NCI-H345 (cell line): Measurements from ENCODE around the gene TYMS.

Source experiments
- DNase-seq: peaks from one replicate; lab custom pipeline; 2025; lab: John Stamatoyannopoulos, UW

Gene TYMS

GRCh38 chr18:647304-647703, 10.1 kb upstream of the TYMS start:
- no peak for DNase-seq

- no peak for DNase-seq
These were observed 8.1 kb upstream of the TYMS start for GRCh38 chr18:649341-649740.

GRCh38 chr18:650428-650858, 7.0 kb upstream of the TYMS start:
- DNase-seq, result no peak

- no peak for DNase-seq
These were observed 5.3 kb upstream of the TYMS start for GRCh38 chr18:652131-652530.

- DNase-seq, result no peak
These were observed 3.9 kb upstream of the TYMS start for GRCh38 chr18:653512-653911.

GRCh38 chr18:654601-655000, 2.9 kb upstream of the TYMS start:
- DNase-seq, result no peak

- no peak for DNase-seq
These were observed 2.0 kb upstream of the TYMS start for GRCh38 chr18:655445-655844.

- DNase-seq, result peak; percentile 94
These were observed 821 bp downstream of the TYMS start for GRCh38 chr18:658001-658946.

GRCh38 chr18:658947-659533, 1.6 kb downstream of the TYMS start:
- DNase-seq, result no peak

- DNase-seq, result no peak
These were observed 2.1 kb downstream of the TYMS start for GRCh38 chr18:659597-659996.

- DNase-seq, result no peak
These were observed 4.7 kb downstream of the TYMS start for GRCh38 chr18:662197-662596.

- no peak for DNase-seq
These were observed 8.7 kb downstream of the TYMS start for GRCh38 chr18:666177-666576.

- no peak for DNase-seq
These were observed 9.2 kb downstream of the TYMS start for GRCh38 chr18:666628-667027.

- DNase-seq, result no peak
These were observed 10.8 kb downstream of the TYMS start for GRCh38 chr18:668260-668659.

- no peak for DNase-seq
These were observed 11.6 kb downstream of the TYMS start for GRCh38 chr18:669077-669476.

- no peak for DNase-seq
These were observed 13.1 kb downstream of the TYMS start for GRCh38 chr18:670522-670921.

GRCh38 chr18:671405-671804, 14.0 kb downstream of the TYMS start:
- DNase-seq, result no peak

- no peak for DNase-seq
These were observed 15.9 kb downstream of the TYMS start for GRCh38 chr18:673317-673716.

- no peak for DNase-seq
These were observed 16.3 kb downstream of the TYMS start for GRCh38 chr18:673769-674168.

- no peak for DNase-seq
These were observed 17.9 kb downstream of the TYMS start for GRCh38 chr18:675307-675706.

GRCh38 chr18:676069-676468, 18.6 kb downstream of the TYMS start:
- DNase-seq, result no peak

GRCh38 chr18:676736-677135, 19.3 kb downstream of the TYMS start:
- DNase-seq, result no peak

- DNase-seq, result no peak
These were observed 19.7 kb downstream of the TYMS start for GRCh38 chr18:677145-677544.

- DNase-seq, result no peak
These were observed 20.5 kb downstream of the TYMS start for GRCh38 chr18:677951-678381.
